DOHH2 (cell line): ENCODE results near the gene LRRC4.

Experiments used
- CTCF ChIP-seq: fragments of 200-600 bp; sonication (generic); IDR thresholded peaks from one replicate; pipeline ENCODE4 v1.5.1; 2014; ENCODE audit warnings: antibody characterized with exemption, mild to moderate bottlenecking, low read depth, low read length; ENCODE audit not compliant: poor library complexity, severe bottlenecking
- EZH2phosphoT487 ChIP-seq: fragments of 200-600 bp; sonication (generic); IDR thresholded peaks from 2 replicates; pipeline ENCODE4 v1.6.1; 2017; ENCODE audit warnings: borderline replicate concordance, mild to moderate bottlenecking, antibody characterized with exemption, low read length, moderate library complexity, mixed read lengths

DNA sequence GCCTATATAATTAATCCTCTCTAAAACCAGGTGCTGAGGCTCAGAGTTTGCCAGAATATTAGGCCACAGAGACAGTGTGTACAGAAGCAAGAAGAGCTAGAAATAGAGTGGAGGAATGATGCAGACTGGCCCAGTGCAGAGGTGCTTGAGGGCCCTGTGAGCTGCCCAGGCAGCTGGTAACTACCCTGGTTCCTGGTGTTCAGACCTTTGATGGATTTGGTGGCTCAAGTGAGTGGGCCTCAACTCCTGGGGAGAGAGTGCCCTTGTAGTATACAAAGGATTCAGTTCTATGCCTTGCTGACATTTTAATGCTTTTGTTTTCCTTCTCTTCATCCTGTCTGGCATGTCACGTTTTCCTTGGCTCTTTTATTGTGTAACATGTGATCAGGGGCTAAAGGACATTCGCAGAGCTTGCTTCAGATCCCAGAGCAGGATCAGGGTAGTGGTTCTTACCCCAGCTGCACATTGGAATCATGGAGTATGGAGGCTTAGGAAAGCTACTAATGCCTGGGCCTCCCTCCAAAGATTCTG, 20.0 kb downstream of the LRRC4 start:
- TF ChIP-seq CTCF, result no peak
- no peak for TF ChIP-seq EZH2phosphoT487
